Endothelial cell of umbilical vein (primary cell): Measurements from ENCODE around the gene VAV2. TPM values are rescaled to one million over a fixed set of nuclear protein-coding genes. Genes with fewer than 3 reads are reported as not detected.

Source experiments
- BruUV-seq: library from RNA; stranded (reverse); fragments of 400-500 nt; replicated peaks from 2 replicates; lab custom pipeline; 2021; lab: Mats Ljungman, UMichigan
- CTCF ChIA-PET: fragments of 300-600, 350-600 bp; sonication (Branson Sonifier 250); formaldehyde crosslinking; loops from one replicate; lab custom pipeline; 2021; ENCODE audit warnings: antibody characterized with exemption, inconsistent platforms; lab: Charles Lee
- POLR2A ChIA-PET: fragments of 300-600, 350-600 bp; sonication (Branson Sonifier 250); formaldehyde crosslinking; loops from one replicate; lab custom pipeline; 2021; ENCODE audit warnings: antibody characterized with exemption, inconsistent platforms; lab: Charles Lee
- DNase-seq: peaks from one replicate; pipeline ENCODE4 v3.0.0-alpha.2; 2011; ENCODE audit warnings: low read depth, low spot score
- FAIRE-seq: peaks from 2 replicates; lab custom pipeline; 2011; peaks lifted over from hg19 to GRCh38; lab: Jason Lieb, UNC
- H2AFZ ChIP-seq: 2 replicates; pipeline ENCODE4 v1.6.0; 2012; ENCODE audit warnings: low read depth, low read length, control low read depth, inconsistent platforms
- H3K27ac ChIP-seq: 2 replicates; pipeline ENCODE4 v1.5.1; 2011; ENCODE audit warnings: low read depth, mild to moderate bottlenecking, control low read depth, low read length, moderate library complexity; ENCODE audit not compliant: insufficient read depth
- H3K27me3 ChIP-seq, 2 experiments: 2 replicates each; pipeline versions ENCODE4 v1.6.0 to v1.6.1; 2011; ENCODE audit warnings: low read length in 2 of 2, mixed read lengths in 1 of 2; ENCODE audit not compliant: control insufficient read depth in 2 of 2, insufficient read depth in 2 of 2
- H3K36me3 ChIP-seq, 2 experiments: 2 replicates in 1 of 2; 3 replicates in 1 of 2; pipeline ENCODE4 v1.5.1; 2011; ENCODE audit warnings: low read length in 2 of 2, mild to moderate bottlenecking in 1 of 2, moderate library complexity in 1 of 2; ENCODE audit not compliant: control insufficient read depth in 2 of 2, insufficient read depth in 2 of 2; ENCODE audit errors: extremely low read depth in 1 of 2
- H3K4me1 ChIP-seq: 3 replicates; pipeline ENCODE4 v1.5.1; 2011; ENCODE audit warnings: mild to moderate bottlenecking, low read length; ENCODE audit not compliant: control insufficient read depth, insufficient read depth; ENCODE audit errors: extremely low read depth
- H3K4me2 ChIP-seq: 2 replicates; pipeline ENCODE4 v1.6.1; 2011; ENCODE audit warnings: low read length, control low read depth, mixed read lengths; ENCODE audit not compliant: insufficient read depth
- H3K4me3 ChIP-seq, 3 experiments: fragments of 200-600 bp in 1 of 3; sonication (generic), shearing (Covaris generic) in 1 of 3; replicated peaks in 1 of 3; 2 replicates each; pipeline ENCODE4 v1.5.1; 2011 to 2016; ENCODE audit warnings: control low read depth in 3 of 3, low read length in 3 of 3, mild to moderate bottlenecking in 2 of 3, inconsistent platforms in 1 of 3, low read depth in 1 of 3, moderate library complexity in 1 of 3; ENCODE audit not compliant: insufficient read depth in 1 of 3
- H3K79me2 ChIP-seq: 2 replicates; pipeline ENCODE4 v1.6.0; 2012; ENCODE audit warnings: low read length, inconsistent platforms; ENCODE audit not compliant: control insufficient read depth, insufficient read depth
- H3K9ac ChIP-seq: replicated peaks from 2 replicates; pipeline ENCODE3; 2011; ENCODE audit warnings: low read length, control low read depth; ENCODE audit not compliant: insufficient read depth; ENCODE audit errors: extremely low read depth
- H3K9me1 ChIP-seq: replicated peaks from 3 replicates; pipeline ENCODE4 v1.6.0; 2011; ENCODE audit warnings: mild to moderate bottlenecking, low read length; ENCODE audit not compliant: control insufficient read depth, insufficient read depth; ENCODE audit errors: extremely low read depth
- H3K9me3 ChIP-seq: replicated peaks from 2 replicates; pipeline ENCODE4 v1.5.1; 2012; ENCODE audit warnings: low read length, inconsistent platforms; ENCODE audit not compliant: control insufficient read depth, insufficient read depth
- H4K20me1 ChIP-seq: replicated peaks from 2 replicates; pipeline ENCODE3; 2011; ENCODE audit warnings: mild to moderate bottlenecking, low read length; ENCODE audit not compliant: control insufficient read depth, insufficient read depth; ENCODE audit errors: extremely low read depth
- CTCF ChIP-seq, 2 donors: IDR thresholded peaks; 1 replicate in 1 of 2; 2 replicates in 1 of 2; pipeline ENCODE4 v1.5.1; 2011; ENCODE audit warnings: low read length in 2 of 2, mild to moderate bottlenecking in 2 of 2, moderate library complexity in 2 of 2, control low read depth in 1 of 2, inconsistent platforms in 1 of 2, low read depth in 1 of 2; ENCODE audit not compliant: insufficient read depth in 1 of 2; ENCODE audit errors: extremely low read depth in 1 of 2
- EZH2 ChIP-seq: IDR thresholded peaks from 2 replicates; pipeline ENCODE4 v1.6.1; 2012; ENCODE audit warnings: borderline replicate concordance, low read depth, mild to moderate bottlenecking, moderate library complexity, low read length, inconsistent platforms; ENCODE audit not compliant: severe bottlenecking
- FOS ChIP-seq: IDR thresholded peaks from 2 replicates; pipeline ENCODE4 v1.6.1; 2011; ENCODE audit warnings: mild to moderate bottlenecking, low read length, moderate library complexity, borderline replicate concordance; ENCODE audit not compliant: insufficient read depth
- GATA2 ChIP-seq: IDR thresholded peaks from 2 replicates; pipeline ENCODE4 v1.7.0; 2011; ENCODE audit warnings: low read depth, mild to moderate bottlenecking, moderate library complexity, mixed read lengths, low read length; ENCODE audit not compliant: insufficient read length, insufficient read depth
- JUN ChIP-seq: IDR thresholded peaks from 2 replicates; pipeline ENCODE4 v1.6.1; 2011; ENCODE audit warnings: borderline replicate concordance, low read depth; ENCODE audit not compliant: insufficient read length, insufficient read depth
- MAX ChIP-seq: IDR thresholded peaks from 2 replicates; pipeline ENCODE4 v1.6.1; 2011; ENCODE audit not compliant: insufficient read depth, insufficient read length
- MYC ChIP-seq: IDR thresholded peaks from one replicate; pipeline ENCODE4 v1.6.1; 2011; ENCODE audit warnings: mild to moderate bottlenecking, low read depth, low read length
- POLR2A ChIP-seq: IDR thresholded peaks from 2 replicates; pipeline ENCODE4 v1.6.1; 2012; ENCODE audit warnings: low read depth, mild to moderate bottlenecking, control low read depth, low read length
- POLR2AphosphoS5 ChIP-seq: IDR thresholded peaks from 2 replicates; pipeline ENCODE4 v1.6.1; 2012; ENCODE audit warnings: low read depth, mild to moderate bottlenecking, control low read depth, low read length, moderate library complexity; ENCODE audit not compliant: insufficient read depth
- dilution Hi-C: fragments of 300-500 bp; cut with MboI; formaldehyde crosslinking; loops from one replicate; pipeline ENCODE4 v1.15.0; 2019; ENCODE audit warnings: low sequenced_read_pairs; ENCODE audit not compliant: extremely low pct_ligation_motif_present
- intact Hi-C: fragments of 100-400 bp; cut with micrococcal nuclease; formaldehyde crosslinking; loops from one replicate; pipeline ENCODE4 v1.10.0; 2022
- polyA plus RNA-seq, 4 experiments: library from polyadenylated mRNA; depleted of rRNA in 3 of 4; stranded (reverse) in 3 of 4; unstranded in 1 of 4; fragments of >200 nt; gene quantifications; 2 replicates each; pipeline versions ENCODE4 v1.2.1 to v1.2.3, GENCODE V29; 2011 to 2012; ENCODE audit warnings: missing spikeins in 1 of 4
- total RNA-seq: library from RNA; stranded (reverse); gene quantifications from 2 replicates; pipeline ENCODE4 v1.2.3, GENCODE V29; 2021

Gene VAV2
- total and polyA plus RNA-seq, 2 donors (not counting 3 experiments of a cell fraction or from before 2014, with no cell fraction given) = 10.6 to 30.6 TPM

GRCh38 chr9:133880136-133880535 lies 112.0 kb downstream of the VAV2 start:
- dilution Hi-C loops (no loop called here), intact Hi-C loops (no loop called here)
- BruUV-seq = no TSS peak
- CTCF ChIA-PET = no interaction called here
- Histone ChIP-seq H2AFZ (no peak overlapping the region), H3K79me2 (peaks cover 6% of the 10 kb centered on the region), H3K9me3 (no peaks in the 10 kb centered on the region), H3K9ac (no peak overlapping the region), H3K27me3 (no peaks in the 10 kb centered on the region), H3K27ac (no peak overlapping the region), H3K4me2 (no peak overlapping the region), H3K9me1 (no peaks in the 10 kb centered on the region), H3K4me1 (no peaks in the 10 kb centered on the region), H4K20me1 (no peaks in the 10 kb centered on the region), H3K36me3 (no peaks in the 10 kb centered on the region), H3K4me3 (no peak overlapping the region)
- no peak for FAIRE-seq
- TF ChIP-seq MYC = no peak
- no peak for TF ChIP-seq POLR2AphosphoS5
- no peak for TF ChIP-seq JUN
- no peak for TF ChIP-seq POLR2A
- no peak for TF ChIP-seq GATA2
- TF ChIP-seq MAX = no peak
- TF ChIP-seq CTCF (IDR thresholded peaks at IDR 0.05; ENCODE audit: extremely low read depth in 1 of 2, insufficient read depth in 1 of 2, low read depth in 1 of 2, low read length in 2 of 2) = no peak
- no peak for TF ChIP-seq FOS
- no peak for TF ChIP-seq EZH2
- no peak for DNase-seq
- POLR2A ChIA-PET = no interaction called here
